Measurements from ENCODE around the gene ICAM5. TPM values are rescaled to one million over a fixed set of nuclear protein-coding genes. Genes with fewer than 3 reads are reported as not detected.

The ICAM5 gene
- total RNA-seq, 2 donors from 2014 or later: 0.18 to 0.37 TPM

DNA sequence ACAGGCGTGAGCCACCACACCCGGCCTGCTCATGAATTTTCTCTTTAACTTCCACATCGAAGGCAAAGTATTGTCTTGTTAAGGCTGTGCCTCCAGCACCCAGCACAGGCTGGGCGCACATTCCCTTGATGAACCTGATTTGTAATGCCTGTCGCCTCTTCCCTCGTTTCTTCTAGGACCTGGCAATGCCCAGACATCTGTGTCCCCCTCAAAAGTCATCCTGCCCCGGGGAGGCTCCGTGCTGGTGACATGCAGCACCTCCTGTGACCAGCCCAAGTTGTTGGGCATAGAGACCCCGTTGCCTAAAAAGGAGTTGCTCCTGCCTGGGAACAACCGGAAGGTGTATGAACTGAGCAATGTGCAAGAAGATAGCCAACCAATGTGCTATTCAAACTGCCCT is 15.2 kb upstream of the ICAM5 start:
- H3K27me3 Mint-ChIP-seq (ENCODE audit: insufficient read depth): peaks cover 49% of the 10 kb centered on the region
- H3K9me3 Mint-ChIP-seq: no peaks in the 10 kb centered on the region

DNA sequence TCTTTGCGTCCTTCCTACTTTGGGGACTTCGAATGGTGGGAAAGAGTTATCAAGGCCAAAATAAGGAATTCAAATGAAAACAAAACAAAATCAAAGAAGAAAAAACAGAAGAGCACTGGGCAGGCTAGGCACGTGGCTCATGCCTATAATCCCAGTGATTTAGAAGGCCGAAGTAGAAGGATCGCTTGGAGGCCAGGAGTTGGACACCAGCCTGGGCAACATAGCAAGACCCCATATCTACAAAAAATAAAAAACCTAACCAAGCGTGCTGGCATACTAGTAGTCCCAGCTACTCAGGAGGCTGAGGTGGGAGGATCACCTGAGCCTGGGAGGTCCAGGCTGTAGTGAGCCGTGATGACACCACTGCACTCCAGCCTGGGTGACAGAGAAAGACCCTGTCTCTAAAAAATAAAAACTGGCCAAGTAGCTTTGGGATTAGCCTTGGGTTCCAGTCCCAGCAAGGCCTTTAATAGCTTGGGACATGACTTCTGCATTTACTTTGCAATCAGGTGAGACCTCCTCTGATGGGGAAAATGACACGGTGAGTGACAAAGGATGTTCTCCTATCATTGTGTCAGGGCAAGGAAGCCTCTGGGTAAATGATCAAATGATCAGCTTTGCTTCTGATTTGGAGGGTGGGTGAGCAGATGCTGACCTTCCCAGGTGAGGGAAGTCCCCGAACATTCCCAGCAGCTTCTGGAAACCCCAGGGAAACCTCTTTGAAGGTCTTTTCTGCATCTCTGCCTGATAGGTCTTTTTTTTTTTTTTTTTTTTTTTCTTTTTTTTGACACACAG is 11.8 kb upstream of the ICAM5 start:
- H3K27ac Mint-ChIP-seq: no peak overlapping the region
- no peaks in the 10 kb centered on the region for H3K36me3 ChIP-seq (ENCODE audit: control insufficient read depth, insufficient read depth, low read length)

More for the DNA sequence above, 15.2 kb upstream of the ICAM5 start:
- Histone ChIP-seq H3K36me3 (ENCODE audit: control insufficient read depth, insufficient read depth, low read length) (no peaks in the 10 kb centered on the region), H3K4me1 (ENCODE audit: control insufficient read depth, insufficient read depth, low read length) (no peaks in the 10 kb centered on the region), H3K9me3 (ENCODE audit: control insufficient read depth, low read length) (no peaks in the 10 kb centered on the region), H3K27ac (ENCODE audit: low read depth, low read length) (no peak overlapping the region), H3K4me3 (ENCODE audit: low read length) (no peak overlapping the region), H3K27me3 (ENCODE audit: control insufficient read depth, insufficient read depth, low read length, poor library complexity, severe bottlenecking) (peaks cover 35% of the 10 kb centered on the region), H3K9ac (ENCODE audit: extremely low read depth, low read length, poor library complexity, severe bottlenecking) (no peak overlapping the region)
- WGBS, 2 experiments (ENCODE audit: insufficient coverage in 1 of 2, insufficient read length in 1 of 2): 91 to 95% methylated on average over 8 to 10 of the region's 10 CpGs
- TF ChIP-seq, protein P1, sequence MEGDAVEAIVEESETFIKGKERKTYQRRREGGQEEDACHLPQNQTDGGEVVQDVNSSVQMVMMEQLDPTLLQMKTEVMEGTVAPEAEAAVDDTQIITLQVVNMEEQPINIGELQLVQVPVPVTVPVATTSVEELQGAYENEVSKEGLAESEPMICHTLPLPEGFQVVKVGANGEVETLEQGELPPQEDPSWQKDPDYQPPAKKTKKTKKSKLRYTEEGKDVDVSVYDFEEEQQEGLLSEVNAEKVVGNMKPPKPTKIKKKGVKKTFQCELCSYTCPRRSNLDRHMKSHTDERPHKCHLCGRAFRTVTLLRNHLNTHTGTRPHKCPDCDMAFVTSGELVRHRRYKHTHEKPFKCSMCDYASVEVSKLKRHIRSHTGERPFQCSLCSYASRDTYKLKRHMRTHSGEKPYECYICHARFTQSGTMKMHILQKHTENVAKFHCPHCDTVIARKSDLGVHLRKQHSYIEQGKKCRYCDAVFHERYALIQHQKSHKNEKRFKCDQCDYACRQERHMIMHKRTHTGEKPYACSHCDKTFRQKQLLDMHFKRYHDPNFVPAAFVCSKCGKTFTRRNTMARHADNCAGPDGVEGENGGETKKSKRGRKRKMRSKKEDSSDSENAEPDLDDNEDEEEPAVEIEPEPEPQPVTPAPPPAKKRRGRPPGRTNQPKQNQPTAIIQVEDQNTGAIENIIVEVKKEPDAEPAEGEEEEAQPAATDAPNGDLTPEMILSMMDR (conservative IDR thresholded peaks at IDR 0.05): no peak
- no peaks in the 10 kb centered on the region for H3K36me3 Mint-ChIP-seq (ENCODE audit: low read depth)
- no peak for DNase-seq
- H3K4me3 Mint-ChIP-seq: no peak overlapping the region
- H3K27ac Mint-ChIP-seq: no peak overlapping the region
- H3K4me1 Mint-ChIP-seq: no peaks in the 10 kb centered on the region

DNA sequence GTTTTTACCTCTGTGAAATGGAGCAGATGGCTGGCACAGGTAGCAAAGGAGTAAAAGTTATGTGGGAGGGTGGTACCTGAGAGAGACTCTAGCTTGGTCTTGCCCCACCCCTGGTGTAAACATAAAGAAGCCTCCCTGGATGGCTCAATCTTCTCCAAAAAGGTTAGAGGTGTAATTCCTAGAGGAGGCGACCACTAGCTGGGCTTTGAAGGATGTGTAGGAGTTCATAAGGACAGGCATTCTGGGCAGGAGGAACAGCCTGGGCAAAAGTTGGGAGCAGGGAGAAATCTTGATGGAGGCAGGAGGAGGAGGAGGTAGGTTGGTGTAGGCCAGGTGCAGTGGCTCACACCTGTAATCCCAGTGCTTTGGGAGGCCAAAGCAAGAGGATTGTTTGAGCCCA is 10.8 kb upstream of the ICAM5 start:
- TF ChIP-seq, protein P1 (conservative IDR thresholded peaks at IDR 0.05): no peak
- Mint-ChIP-seq H3K4me1 (no peaks in the 10 kb centered on the region), H3K27ac (no peak overlapping the region), H3K27me3 (ENCODE audit: insufficient read depth) (peaks cover 12% of the 10 kb centered on the region), H3K4me3 (no peak overlapping the region), H3K36me3 (ENCODE audit: low read depth) (no peaks in the 10 kb centered on the region), H3K9me3 (no peaks in the 10 kb centered on the region)
- no peaks in the 10 kb centered on the region for H3K27me3 ChIP-seq (ENCODE audit: control insufficient read depth, insufficient read depth, low read length, poor library complexity, severe bottlenecking)
- no peak overlapping the region for H3K4me3 ChIP-seq (ENCODE audit: low read length)
- no peaks in the 10 kb centered on the region for H3K4me1 ChIP-seq (ENCODE audit: control insufficient read depth, insufficient read depth, low read length)
- H3K9me3 ChIP-seq (ENCODE audit: control insufficient read depth, low read length): no peaks in the 10 kb centered on the region
- H3K36me3 ChIP-seq (ENCODE audit: control insufficient read depth, insufficient read depth, low read length): no peaks in the 10 kb centered on the region
- WGBS, 2 experiments (ENCODE audit: insufficient coverage in 1 of 2, insufficient read length in 1 of 2): 98% methylated on average over 1 of the region's 1 CpG; no CpG with 5 or more reads in 1 of the 2 experiments
- no peak overlapping the region for H3K27ac ChIP-seq (ENCODE audit: low read depth, low read length)
- no peak for DNase-seq
- H3K9ac ChIP-seq (ENCODE audit: extremely low read depth, low read length, poor library complexity, severe bottlenecking): no peak overlapping the region

More for the DNA sequence above, 11.8 kb upstream of the ICAM5 start:
- Mint-ChIP-seq H3K4me1 (no peaks in the 10 kb centered on the region), H3K9me3 (no peaks in the 10 kb centered on the region), H3K27me3 (ENCODE audit: insufficient read depth) (peaks cover 18% of the 10 kb centered on the region), H3K36me3 (ENCODE audit: low read depth) (no peaks in the 10 kb centered on the region), H3K4me3 (no peak overlapping the region)
- DNase-seq: no peak
- peaks cover under 1% of the 10 kb centered on the region for H3K27me3 ChIP-seq (ENCODE audit: control insufficient read depth, insufficient read depth, low read length, poor library complexity, severe bottlenecking)
- H3K9me3 ChIP-seq (ENCODE audit: control insufficient read depth, low read length): no peaks in the 10 kb centered on the region
- 87 to 92% methylated on average over 8 to 9 of the region's 9 CpGs for WGBS, 2 experiments (ENCODE audit: insufficient coverage in 1 of 2, insufficient read length in 1 of 2)
- no peak overlapping the region for H3K27ac ChIP-seq (ENCODE audit: low read depth, low read length)
- no peak overlapping the region for H3K4me3 ChIP-seq (ENCODE audit: low read length)
- H3K4me1 ChIP-seq (ENCODE audit: control insufficient read depth, insufficient read depth, low read length): no peaks in the 10 kb centered on the region
- TF ChIP-seq, protein P1 (conservative IDR thresholded peaks at IDR 0.05): no peak
- H3K9ac ChIP-seq (ENCODE audit: extremely low read depth, low read length, poor library complexity, severe bottlenecking): no peak overlapping the region
